GM12874 (cell line): Measurements from ENCODE around the gene CBLC.

ENCODE experiments used
- CTCF ChIP-seq: IDR thresholded peaks from 2 replicates; pipeline ENCODE4 v1.5.1; 2011; ENCODE audit warnings: low read depth, mild to moderate bottlenecking, control low read depth, low read length, moderate library complexity; ENCODE audit not compliant: insufficient read depth

CBLC gene

GRCh38 chr19:44848812-44849447, 71.2 kb downstream of the CBLC start:
- no peak for TF ChIP-seq CTCF
